ENCODE results near the gene PRKAG3. TPM values are rescaled to one million over a fixed set of nuclear protein-coding genes. Genes with fewer than 3 reads are reported as not detected.

Gene PRKAG3
- total RNA-seq, 2 experiments from 2014 or later = not detected

DNA sequence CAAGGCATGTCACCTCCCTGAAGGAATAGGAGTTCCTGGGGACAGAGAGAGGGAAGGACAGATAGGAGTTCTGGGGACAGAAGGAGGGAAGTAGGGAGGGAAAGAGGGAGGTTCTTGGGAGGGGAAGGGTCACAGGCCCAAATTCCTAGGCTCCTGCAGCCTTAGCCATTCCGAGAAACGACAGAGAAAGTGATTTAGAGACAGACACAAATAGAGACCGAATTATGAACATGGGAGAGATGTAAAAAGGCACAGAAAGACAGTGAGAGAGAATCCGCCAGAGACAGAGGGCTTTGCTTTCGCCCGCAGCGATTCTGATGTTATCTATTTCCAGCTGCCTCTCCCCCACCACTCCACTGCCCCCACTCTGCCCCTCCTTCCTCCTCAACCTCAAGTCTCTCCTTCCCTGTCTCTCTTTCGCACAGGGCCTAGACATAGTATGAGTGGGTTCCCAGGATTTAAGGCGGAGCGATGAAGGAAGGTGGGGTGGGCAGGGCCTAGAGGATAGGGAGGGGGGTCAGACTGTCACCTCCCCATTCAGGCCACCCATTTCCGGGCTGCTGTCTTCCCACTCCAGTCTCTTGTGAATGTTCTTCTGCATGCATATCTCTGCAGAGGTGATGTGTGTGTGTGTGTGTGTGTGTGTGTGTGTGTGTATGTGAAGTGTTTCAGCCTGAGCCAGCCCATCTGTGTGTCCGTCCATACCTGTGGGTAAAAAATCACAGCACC lies 24.7 kb upstream of the PRKAG3 start:
- no peaks in the 10 kb centered on the region for H3K9me2 ChIP-seq (ENCODE audit: insufficient read depth, low read length)
- POLR2A ChIA-PET = no interaction called here
- H3K9me3 ChIP-seq (ENCODE audit: low read length) = no peaks in the 10 kb centered on the region
- H3K4me2 ChIP-seq (ENCODE audit: low read length) = no peak overlapping the region
- H3K36me3 ChIP-seq (ENCODE audit: insufficient read depth, low read length) = no peaks in the 10 kb centered on the region
- no peak overlapping the region for H3K4me3 ChIP-seq (ENCODE audit: low read depth, low read length, poor library complexity, severe bottlenecking)
- BruUV-seq (replicated peaks) = no TSS peak
- H3K4me1 ChIP-seq (ENCODE audit: insufficient read depth, low read length, poor library complexity, severe bottlenecking) = no peaks in the 10 kb centered on the region
- no peak for DNase-seq (ENCODE audit: low spot score)
- TF ChIP-seq EZH2phosphoT487 (IDR thresholded peaks at IDR 0.05; ENCODE audit: borderline replicate concordance, low read depth, low read length) = no peak
- TF ChIP-seq, protein P1, sequence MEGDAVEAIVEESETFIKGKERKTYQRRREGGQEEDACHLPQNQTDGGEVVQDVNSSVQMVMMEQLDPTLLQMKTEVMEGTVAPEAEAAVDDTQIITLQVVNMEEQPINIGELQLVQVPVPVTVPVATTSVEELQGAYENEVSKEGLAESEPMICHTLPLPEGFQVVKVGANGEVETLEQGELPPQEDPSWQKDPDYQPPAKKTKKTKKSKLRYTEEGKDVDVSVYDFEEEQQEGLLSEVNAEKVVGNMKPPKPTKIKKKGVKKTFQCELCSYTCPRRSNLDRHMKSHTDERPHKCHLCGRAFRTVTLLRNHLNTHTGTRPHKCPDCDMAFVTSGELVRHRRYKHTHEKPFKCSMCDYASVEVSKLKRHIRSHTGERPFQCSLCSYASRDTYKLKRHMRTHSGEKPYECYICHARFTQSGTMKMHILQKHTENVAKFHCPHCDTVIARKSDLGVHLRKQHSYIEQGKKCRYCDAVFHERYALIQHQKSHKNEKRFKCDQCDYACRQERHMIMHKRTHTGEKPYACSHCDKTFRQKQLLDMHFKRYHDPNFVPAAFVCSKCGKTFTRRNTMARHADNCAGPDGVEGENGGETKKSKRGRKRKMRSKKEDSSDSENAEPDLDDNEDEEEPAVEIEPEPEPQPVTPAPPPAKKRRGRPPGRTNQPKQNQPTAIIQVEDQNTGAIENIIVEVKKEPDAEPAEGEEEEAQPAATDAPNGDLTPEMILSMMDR (conservative IDR thresholded peaks at IDR 0.05; ENCODE audit: low read length) = no peak
- no peaks in the 10 kb centered on the region for H3K79me2 ChIP-seq (ENCODE audit: insufficient read depth, low read depth, low read length)
- H2AFZ ChIP-seq (ENCODE audit: low read length) = no peak overlapping the region
- CTCF ChIA-PET (ENCODE audit: unreplicated experiment) = no interaction called here
- intact Hi-C loops (cut with micrococcal nuclease; ENCODE audit: unreplicated experiment) = no loop called here
- no peaks in the 10 kb centered on the region for H4K20me1 ChIP-seq (ENCODE audit: insufficient read depth, low read length)
- H3K27ac ChIP-seq (ENCODE audit: low read depth, low read length, poor library complexity, severe bottlenecking) = no peak overlapping the region

DNA sequence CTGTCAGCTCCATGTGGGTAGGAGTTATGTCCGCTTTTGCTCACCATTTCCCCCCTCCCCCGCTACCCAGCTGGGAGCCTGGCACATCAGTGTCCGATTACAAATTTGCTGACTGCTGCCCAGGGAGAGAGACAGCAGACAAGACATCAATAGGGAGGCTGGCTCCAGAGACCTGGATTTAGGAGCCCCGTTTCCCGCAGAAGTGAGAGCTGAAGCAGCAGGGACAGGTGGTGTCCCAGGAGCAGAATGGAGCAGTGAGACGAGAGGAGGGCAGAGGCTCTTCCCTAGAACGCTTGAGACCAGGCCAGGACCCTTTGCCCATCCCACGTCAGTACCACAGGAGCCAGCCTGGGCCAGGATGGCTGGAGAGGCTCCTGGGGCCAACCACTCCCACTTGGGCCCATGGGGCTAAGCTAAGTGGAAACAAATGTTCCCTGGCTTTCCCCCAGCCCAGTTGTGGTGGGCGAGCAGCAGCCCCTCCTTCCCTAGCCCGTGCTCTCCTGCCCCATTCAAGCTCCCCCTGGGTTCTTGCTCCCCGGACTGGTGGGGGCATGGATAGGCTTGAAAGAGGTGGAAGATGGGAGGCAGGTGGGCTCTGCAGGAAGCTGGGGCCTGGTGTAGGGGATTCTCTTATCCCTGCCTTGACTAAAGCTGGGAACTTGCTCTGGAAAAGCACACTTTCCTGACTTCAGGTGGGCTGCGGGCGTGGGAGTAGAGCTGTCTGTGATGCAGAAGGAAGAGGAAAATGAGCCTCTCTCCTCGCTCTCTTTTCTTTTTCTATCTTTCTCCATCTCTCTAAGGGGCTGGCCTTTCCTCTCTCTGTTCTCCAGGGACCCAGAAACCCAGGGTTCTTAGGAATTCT lies 23.9 kb upstream of the PRKAG3 start:
- Histone ChIP-seq H3K36me3 (ENCODE audit: insufficient read depth, low read length) (no peaks in the 10 kb centered on the region), H2AFZ (ENCODE audit: low read length) (no peak overlapping the region), H4K20me1 (ENCODE audit: insufficient read depth, low read length) (no peaks in the 10 kb centered on the region), H3K4me1 (ENCODE audit: insufficient read depth, low read length, poor library complexity, severe bottlenecking) (no peaks in the 10 kb centered on the region), H3K4me3 (ENCODE audit: low read depth, low read length, poor library complexity, severe bottlenecking) (no peak overlapping the region), H3K79me2 (ENCODE audit: insufficient read depth, low read depth, low read length) (no peaks in the 10 kb centered on the region), H3K4me2 (ENCODE audit: low read length) (no peak overlapping the region), H3K9me3 (ENCODE audit: low read length) (no peaks in the 10 kb centered on the region), H3K27ac (ENCODE audit: low read depth, low read length, poor library complexity, severe bottlenecking) (no peak overlapping the region), H3K9me2 (ENCODE audit: insufficient read depth, low read length) (no peaks in the 10 kb centered on the region)
- no peak for DNase-seq (ENCODE audit: low spot score)
- POLR2A ChIA-PET = no interaction called here
- intact Hi-C loops (cut with micrococcal nuclease; ENCODE audit: unreplicated experiment) = no loop called here
- BruUV-seq (replicated peaks) = no TSS peak
- TF ChIP-seq, protein P1 (conservative IDR thresholded peaks at IDR 0.05; ENCODE audit: low read length) = no peak
- no peak for TF ChIP-seq EZH2phosphoT487 (IDR thresholded peaks at IDR 0.05; ENCODE audit: borderline replicate concordance, low read depth, low read length)
- CTCF ChIA-PET (ENCODE audit: unreplicated experiment) = no interaction called here

DNA sequence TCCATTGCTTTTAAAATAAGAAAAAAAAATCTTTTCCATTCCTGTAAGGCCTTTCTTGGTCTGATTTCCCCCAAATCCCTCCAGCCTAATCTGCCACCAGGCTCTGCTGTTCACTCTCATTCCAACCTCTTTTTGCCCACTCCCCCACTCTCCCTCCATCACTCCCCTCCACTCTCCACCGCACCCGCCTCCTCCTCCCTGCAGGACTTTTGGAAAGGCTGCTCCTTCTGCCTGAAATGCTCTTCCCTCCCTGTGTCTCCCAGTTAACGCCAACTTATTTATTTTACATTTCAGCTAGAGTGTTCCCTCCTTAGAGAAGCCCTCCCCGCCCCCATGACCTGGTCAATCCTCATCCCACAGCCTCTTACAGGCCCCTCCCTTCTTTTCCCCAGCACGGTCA lies 23.3 kb upstream of the PRKAG3 start:
- CTCF ChIA-PET (ENCODE audit: unreplicated experiment) = no interaction called here
- no peak for DNase-seq (ENCODE audit: low spot score)
- Histone ChIP-seq H3K36me3 (ENCODE audit: insufficient read depth, low read length) (no peaks in the 10 kb centered on the region), H2AFZ (ENCODE audit: low read length) (no peak overlapping the region), H4K20me1 (ENCODE audit: insufficient read depth, low read length) (no peaks in the 10 kb centered on the region), H3K27ac (ENCODE audit: low read depth, low read length, poor library complexity, severe bottlenecking) (no peak overlapping the region), H3K4me2 (ENCODE audit: low read length) (no peak overlapping the region), H3K4me3 (ENCODE audit: low read depth, low read length, poor library complexity, severe bottlenecking) (no peak overlapping the region), H3K9me3 (ENCODE audit: low read length) (no peaks in the 10 kb centered on the region), H3K4me1 (ENCODE audit: insufficient read depth, low read length, poor library complexity, severe bottlenecking) (no peaks in the 10 kb centered on the region), H3K79me2 (ENCODE audit: insufficient read depth, low read depth, low read length) (no peaks in the 10 kb centered on the region), H3K9me2 (ENCODE audit: insufficient read depth, low read length) (no peaks in the 10 kb centered on the region)
- no TSS peak for BruUV-seq (replicated peaks)
- intact Hi-C loops (cut with micrococcal nuclease; ENCODE audit: unreplicated experiment) = loop anchor here (5.0 kb wide), 1 partner anchor 142 kb away; no protein-coding TSS in a partner anchor
- TF ChIP-seq EZH2phosphoT487 (IDR thresholded peaks at IDR 0.05; ENCODE audit: borderline replicate concordance, low read depth, low read length) = no peak
- TF ChIP-seq, protein P1 (conservative IDR thresholded peaks at IDR 0.05; ENCODE audit: low read length) = no peak
- POLR2A ChIA-PET = no interaction called here
